Stimulated activated naive B cell treated with anti-CD40 and anti-IgM and Interleukin-4, amounts not matched to agents 10 μg/mL and 1 μg/mL and 100 μg/mL, for 72 hours (primary cell): ENCODE measurements around the gene LMTK2.

Experiments
- ATAC-seq, 2 donors: fragments of 150-1000 bp; cut with Tn5 transposase; replicated peaks; 2 replicates each; pipeline ENCODE4 v1.10.0; 2021; ENCODE audit warnings: moderate library complexity in 1 of 2
- DNase-seq: peaks from one replicate; pipeline ENCODE4 v3.0.0; 2021
- H3K27ac Mint-ChIP-seq: one replicate; pipeline ENCODE4 v1.8.0; 2022; ENCODE audit warnings: mild to moderate bottlenecking, mixed read lengths
- H3K27me3 Mint-ChIP-seq, 2 donors: one replicate each; pipeline ENCODE4 v1.8.0; 2022; ENCODE audit warnings: mixed read lengths in 2 of 2
- H3K36me3 Mint-ChIP-seq, 2 donors: one replicate each; pipeline ENCODE4 v1.8.0; 2022; ENCODE audit warnings: mixed read lengths in 2 of 2, mild to moderate bottlenecking in 1 of 2
- H3K4me1 Mint-ChIP-seq, 2 donors: one replicate each; pipeline ENCODE4 v1.8.0; 2022; ENCODE audit warnings: mixed read lengths in 2 of 2, mild to moderate bottlenecking in 1 of 2
- H3K4me3 Mint-ChIP-seq, 2 donors: one replicate each; pipeline ENCODE4 v1.8.0; 2022; ENCODE audit warnings: mild to moderate bottlenecking in 2 of 2, mixed read lengths in 2 of 2, moderate library complexity in 1 of 2
- H3K9me3 Mint-ChIP-seq, 2 donors: one replicate each; pipeline ENCODE4 v1.8.0; 2022; ENCODE audit warnings: mixed read lengths in 2 of 2, mild to moderate bottlenecking in 1 of 2

The LMTK2 gene

GRCh38 chr7:98186452-98187137 lies 79.9 kb downstream of the LMTK2 start:
- Mint-ChIP-seq H3K9me3 (peaks cover 0 to 4% of the 10 kb centered on the region in 2 donors), H3K27me3 (no peaks in the 10 kb centered on the region), H3K27ac (no peak overlapping the region), H3K4me3 (no peak overlapping the region), H3K36me3 (peaks cover 31 to 45% of the 10 kb centered on the region in 2 donors), H3K4me1 (peaks cover 3 to 17% of the 10 kb centered on the region in 2 donors)
- ATAC-seq (peak; percentile 72 to 84), DNase-seq (no peak)

GRCh38 chr7:98187138-98187502 lies 80.5 kb downstream of the LMTK2 start:
- peaks cover 0 to 4% of the 10 kb centered on the region in 2 donors for H3K9me3 Mint-ChIP-seq
- DNase-seq: no peak
- peak; percentile 52 to 71 for ATAC-seq
- no peak overlapping the region for H3K4me3 Mint-ChIP-seq
- H3K27me3 Mint-ChIP-seq: no peaks in the 10 kb centered on the region
- H3K36me3 Mint-ChIP-seq: peaks cover 34 to 45% of the 10 kb centered on the region in 2 donors
- H3K4me1 Mint-ChIP-seq: peaks cover 3 to 17% of the 10 kb centered on the region in 2 donors
- H3K27ac Mint-ChIP-seq: no peak overlapping the region

DNA sequence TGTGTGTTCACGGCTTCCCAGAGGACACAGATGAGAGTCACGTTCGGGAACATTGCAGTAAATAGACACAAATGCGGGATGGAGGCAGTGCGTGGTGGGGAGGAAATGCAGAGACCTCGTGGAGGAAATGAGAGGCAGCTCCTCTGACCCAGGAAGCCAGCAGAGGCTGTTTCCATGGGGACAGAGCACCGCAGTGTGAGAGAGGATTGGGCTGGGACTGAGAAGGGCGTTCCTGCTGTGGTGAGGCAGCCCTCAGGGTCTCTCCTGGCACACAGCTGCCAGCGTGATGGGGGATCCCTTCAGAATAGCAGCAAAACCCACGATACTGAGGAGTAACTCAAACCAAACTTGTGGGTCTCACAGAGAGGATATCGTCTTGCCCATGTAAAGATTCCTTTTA lies 82.9 kb downstream of the LMTK2 start:
- Mint-ChIP-seq H3K4me1 (peaks cover 3 to 17% of the 10 kb centered on the region in 2 donors), H3K27ac (no peak overlapping the region), H3K27me3 (peaks cover 0 to 11% of the 10 kb centered on the region in 2 donors), H3K4me3 (no peak overlapping the region), H3K36me3 (peaks cover 50 to 60% of the 10 kb centered on the region in 2 donors), H3K9me3 (peaks cover 0 to 4% of the 10 kb centered on the region in 2 donors)
- DNase-seq: no peak
- ATAC-seq: no peak

DNA sequence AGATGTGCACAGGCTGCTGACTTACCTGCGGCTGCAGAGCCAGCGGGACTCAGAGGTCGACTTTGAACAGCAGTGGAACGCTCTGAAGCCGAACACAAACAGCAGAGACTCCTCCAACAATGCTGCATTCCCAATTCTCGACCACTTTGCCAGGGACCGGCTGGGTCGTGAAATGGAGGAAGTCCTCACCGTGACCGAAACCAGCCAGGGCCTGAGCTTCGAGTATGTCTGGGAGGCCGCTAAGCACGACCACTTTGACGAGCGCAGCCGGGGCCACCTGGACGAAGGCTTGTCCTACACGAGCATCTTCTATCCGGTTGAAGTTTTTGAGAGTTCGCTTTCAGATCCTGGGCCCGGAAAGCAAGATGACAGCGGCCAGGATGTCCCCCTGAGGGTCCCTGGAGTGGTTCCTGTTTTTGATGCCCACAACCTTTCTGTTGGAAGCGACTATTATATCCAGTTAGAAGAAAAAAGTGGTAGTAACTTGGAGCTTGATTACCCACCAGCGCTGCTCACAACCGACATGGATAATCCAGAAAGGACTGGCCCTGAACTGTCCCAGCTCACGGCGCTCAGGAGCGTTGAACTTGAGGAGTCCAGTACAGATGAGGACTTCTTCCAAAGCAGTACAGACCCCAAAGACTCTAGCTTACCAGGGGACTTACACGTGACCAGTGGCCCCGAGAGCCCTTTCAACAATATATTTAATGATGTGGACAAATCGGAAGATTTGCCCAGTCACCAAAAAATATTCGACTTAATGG lies 85.2 kb downstream of the LMTK2 start:
- no peak overlapping the region for H3K27ac Mint-ChIP-seq
- peaks cover 67 to 79% of the 10 kb centered on the region in 2 donors for H3K36me3 Mint-ChIP-seq
- no peak overlapping the region for H3K4me3 Mint-ChIP-seq
- peaks cover 2 to 10% of the 10 kb centered on the region in 2 donors for H3K4me1 Mint-ChIP-seq
- H3K27me3 Mint-ChIP-seq: peaks cover 0 to 31% of the 10 kb centered on the region in 2 donors
- ATAC-seq (no peak), DNase-seq (no peak)
- H3K9me3 Mint-ChIP-seq: peaks cover 0 to 4% of the 10 kb centered on the region in 2 donors

DNA sequence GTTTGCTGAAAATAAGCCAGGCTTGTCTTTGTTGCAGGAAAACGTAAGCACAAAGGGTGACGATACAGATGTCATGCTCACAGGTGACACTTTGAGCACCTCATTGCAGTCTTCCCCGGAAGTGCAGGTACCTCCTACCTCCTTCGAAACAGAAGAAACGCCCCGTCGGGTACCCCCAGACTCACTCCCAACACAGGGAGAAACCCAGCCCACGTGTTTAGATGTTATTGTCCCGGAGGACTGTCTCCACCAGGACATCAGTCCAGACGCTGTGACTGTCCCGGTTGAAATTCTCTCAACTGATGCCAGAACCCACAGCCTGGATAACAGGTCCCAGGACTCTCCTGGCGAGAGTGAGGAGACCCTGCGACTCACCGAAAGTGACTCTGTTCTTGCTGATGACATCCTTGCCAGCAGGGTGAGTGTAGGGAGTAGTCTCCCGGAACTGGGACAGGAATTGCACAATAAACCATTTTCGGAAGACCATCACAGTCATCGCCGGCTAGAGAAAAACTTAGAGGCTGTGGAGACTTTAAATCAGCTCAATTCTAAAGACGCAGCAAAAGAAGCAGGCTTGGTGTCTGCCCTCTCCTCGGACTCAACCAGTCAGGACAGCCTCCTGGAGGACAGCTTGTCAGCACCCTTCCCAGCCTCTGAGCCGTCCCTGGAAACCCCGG lies 86.3 kb downstream of the LMTK2 start:
- DNase-seq (no peak), ATAC-seq (no peak)
- Mint-ChIP-seq H3K27ac (no peak overlapping the region), H3K36me3 (peaks cover 62 to 79% of the 10 kb centered on the region in 2 donors), H3K9me3 (peaks cover 0 to 4% of the 10 kb centered on the region in 2 donors), H3K27me3 (peaks cover 0 to 38% of the 10 kb centered on the region in 2 donors), H3K4me1 (peaks cover 0 to under 1% of the 10 kb centered on the region in 2 donors), H3K4me3 (no peak overlapping the region)

GRCh38 chr7:98193474-98194180 lies 87.0 kb downstream of the LMTK2 start:
- DNase-seq (no peak), ATAC-seq (no peak)
- H3K27ac Mint-ChIP-seq: no peak overlapping the region
- H3K27me3 Mint-ChIP-seq: peaks cover 0 to 42% of the 10 kb centered on the region in 2 donors
- H3K36me3 Mint-ChIP-seq: peaks cover 60 to 76% of the 10 kb centered on the region in 2 donors
- no peak overlapping the region for H3K4me3 Mint-ChIP-seq
- H3K4me1 Mint-ChIP-seq: no peaks in the 10 kb centered on the region
- peaks cover 0 to 4% of the 10 kb centered on the region in 2 donors for H3K9me3 Mint-ChIP-seq

DNA sequence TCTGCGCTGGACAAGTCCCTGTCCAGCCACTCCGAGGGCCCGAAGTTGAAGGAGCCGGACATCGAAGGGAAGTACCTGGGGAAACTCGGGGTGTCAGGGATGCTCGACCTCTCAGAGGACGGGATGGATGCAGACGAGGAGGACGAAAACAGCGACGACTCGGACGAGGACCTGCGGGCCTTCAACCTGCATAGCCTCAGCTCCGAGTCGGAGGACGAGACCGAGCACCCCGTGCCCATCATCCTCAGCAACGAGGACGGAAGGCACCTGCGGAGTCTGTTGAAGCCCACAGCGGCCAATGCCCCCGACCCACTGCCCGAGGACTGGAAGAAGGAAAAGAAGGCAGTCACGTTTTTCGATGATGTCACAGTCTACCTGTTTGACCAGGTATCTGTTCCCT lies 87.5 kb downstream of the LMTK2 start:
- no peak for ATAC-seq
- no peak overlapping the region for H3K27ac Mint-ChIP-seq
- peaks cover 55 to 71% of the 10 kb centered on the region in 2 donors for H3K36me3 Mint-ChIP-seq

DNA sequence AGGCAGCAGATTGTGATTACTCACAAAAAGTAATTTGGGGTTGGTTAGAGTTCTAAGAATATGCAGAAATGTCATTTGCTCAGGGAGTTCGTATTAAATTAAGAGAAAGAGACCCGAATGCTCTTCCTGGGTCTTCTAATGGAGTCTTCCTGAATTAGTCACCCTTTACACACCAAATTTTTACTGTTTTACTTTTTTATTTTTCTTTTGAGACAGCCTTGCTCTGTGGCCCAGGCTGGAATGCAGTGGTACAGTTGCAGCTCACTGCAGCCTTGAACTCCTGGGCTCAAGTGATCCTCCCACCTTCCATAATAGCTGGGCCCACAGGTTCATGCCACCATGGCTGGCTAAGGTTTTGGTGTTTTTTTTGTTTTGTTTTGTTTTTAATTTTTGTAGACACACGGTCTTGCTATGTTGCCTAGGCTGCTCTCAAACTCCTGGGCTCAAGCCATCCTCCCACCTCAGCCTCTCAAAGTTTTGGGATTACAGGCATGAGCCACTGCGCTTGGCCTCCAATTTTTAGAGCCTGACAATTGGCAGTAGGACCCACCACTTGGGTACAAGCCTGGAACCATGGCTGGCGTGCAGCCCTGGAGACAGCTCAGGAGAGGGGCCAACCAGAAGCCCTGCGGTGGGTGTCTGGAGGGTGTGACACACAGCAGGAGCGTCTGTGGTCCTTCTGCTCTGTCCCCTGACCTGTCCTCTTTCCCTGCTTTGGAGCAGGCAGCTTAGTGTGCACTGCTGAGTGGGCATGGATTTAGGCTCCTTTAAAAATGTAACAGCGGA lies 88.2 kb downstream of the LMTK2 start:
- peaks cover 6 to 11% of the 10 kb centered on the region in 2 donors for H3K4me1 Mint-ChIP-seq
- no peaks in the 10 kb centered on the region for H3K9me3 Mint-ChIP-seq
- ATAC-seq (no peak), DNase-seq (no peak)
- peaks cover 0 to 48% of the 10 kb centered on the region in 2 donors for H3K27me3 Mint-ChIP-seq
- no peak overlapping the region for H3K27ac Mint-ChIP-seq
- H3K4me3 Mint-ChIP-seq: no peak overlapping the region
- H3K36me3 Mint-ChIP-seq: peaks cover 52 to 65% of the 10 kb centered on the region in 2 donors

More for the DNA sequence above, 87.5 kb downstream of the LMTK2 start:
- DNase-seq: no peak
- H3K9me3 Mint-ChIP-seq: peaks cover 0 to 4% of the 10 kb centered on the region in 2 donors
- peaks cover 3 to 5% of the 10 kb centered on the region in 2 donors for H3K4me1 Mint-ChIP-seq
- H3K27me3 Mint-ChIP-seq: peaks cover 0 to 46% of the 10 kb centered on the region in 2 donors
- no peak overlapping the region for H3K4me3 Mint-ChIP-seq

GRCh38 chr7:98196706-98197605 lies 90.3 kb downstream of the LMTK2 start:
- Mint-ChIP-seq H3K27me3 (peaks cover 0 to 48% of the 10 kb centered on the region in 2 donors), H3K36me3 (peaks cover 46 to 52% of the 10 kb centered on the region in 2 donors), H3K4me3 (no peak overlapping the region), H3K9me3 (no peaks in the 10 kb centered on the region), H3K4me1 (peaks cover 20 to 31% of the 10 kb centered on the region in 2 donors), H3K27ac (no peak overlapping the region)
- DNase-seq: no peak
- no peak for ATAC-seq

- no peak for DNase-seq
- ATAC-seq: no peak
- peaks cover 40 to 53% of the 10 kb centered on the region in 2 donors for H3K4me1 Mint-ChIP-seq
- H3K27ac Mint-ChIP-seq: no peak overlapping the region
- peaks cover 0 to 41% of the 10 kb centered on the region in 2 donors for H3K27me3 Mint-ChIP-seq
- no peaks in the 10 kb centered on the region for H3K9me3 Mint-ChIP-seq
- H3K4me3 Mint-ChIP-seq: no peak overlapping the region
- peaks cover 33 to 35% of the 10 kb centered on the region in 2 donors for H3K36me3 Mint-ChIP-seq
These were observed 92.5 kb downstream of the LMTK2 start for GRCh38 chr7:98199131-98199530.

DNA sequence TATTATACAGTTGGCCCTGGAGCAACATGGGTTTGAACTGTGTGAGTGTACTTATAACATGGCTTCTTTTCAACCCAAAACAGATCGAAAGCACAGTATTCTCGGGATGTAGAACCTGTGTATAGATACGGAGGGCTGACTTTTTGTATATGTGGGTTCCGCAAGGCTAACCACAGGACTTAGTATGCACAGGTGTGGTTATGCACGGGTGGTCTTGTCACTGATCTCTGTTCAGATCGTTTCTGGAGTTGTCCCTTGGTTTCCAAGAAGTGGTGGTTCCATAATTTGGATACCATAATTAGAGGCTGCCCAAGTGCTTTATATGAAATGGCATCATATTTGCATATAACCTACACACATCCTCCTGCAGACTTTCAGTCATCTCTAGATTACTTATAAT lies 93.7 kb downstream of the LMTK2 start:
- Mint-ChIP-seq H3K36me3 (peaks cover 31 to 32% of the 10 kb centered on the region in 2 donors), H3K27me3 (peaks cover 8 to 40% of the 10 kb centered on the region in 2 donors), H3K4me1 (peaks cover 42 to 62% of the 10 kb centered on the region in 2 donors), H3K9me3 (no peaks in the 10 kb centered on the region), H3K27ac (peak overlapping the region; percentile 31), H3K4me3 (peak overlapping the region in 1 of 2 donors; percentile 5)
- peak; percentile 43 for DNase-seq
- peak; percentile 48 to 61 for ATAC-seq

- H3K4me3 Mint-ChIP-seq: peak overlapping the region; percentile 79 to 80
- peaks cover 8 to 44% of the 10 kb centered on the region in 2 donors for H3K27me3 Mint-ChIP-seq
- peaks cover 44 to 62% of the 10 kb centered on the region in 2 donors for H3K4me1 Mint-ChIP-seq
- peak; percentile 90 to 94 for ATAC-seq
- peak; percentile 87 for DNase-seq
- H3K36me3 Mint-ChIP-seq: peaks cover 39 to 44% of the 10 kb centered on the region in 2 donors
- no peaks in the 10 kb centered on the region for H3K9me3 Mint-ChIP-seq
- peak overlapping the region; percentile 95 for H3K27ac Mint-ChIP-seq
These were observed 95.9 kb downstream of the LMTK2 start for GRCh38 chr7:98202367-98203195.
